ENCODE results near the gene STARD9. TPM values are rescaled to one million over a fixed set of nuclear protein-coding genes. Genes with fewer than 3 reads are reported as not detected.

The STARD9 gene
- total and polyA plus RNA-seq, 10 of the 15 experiments (the other 5 are each of a cell fraction or from before 2014, with no cell fraction given): 0.58 to 11.5 (median 6.1) TPM

- TF ChIP-seq PAX8 (IDR thresholded peaks at IDR 0.05) (no peak), CREB1 (IDR thresholded peaks at IDR 0.05; ENCODE audit: low read depth) (no peak), NKRF (conservative IDR thresholded peaks at IDR 0.05) (no peak), CHD1 (IDR thresholded peaks at IDR 0.05; ENCODE audit: low read depth, low read length) (no peak), CREM (IDR thresholded peaks at IDR 0.05; ENCODE audit: low read depth) (no peak), RUNX3 (IDR thresholded peaks at IDR 0.05; ENCODE audit: low read length) (no peak), IRF4 (IDR thresholded peaks at IDR 0.05; ENCODE audit: low read depth, low read length) (no peak), RAD21 (IDR thresholded peaks at IDR 0.05; ENCODE audit: insufficient read depth, low read depth, low read length) (no peak), KDM1A (IDR thresholded peaks at IDR 0.05; ENCODE audit: borderline replicate concordance) (no peak), CEBPB (IDR thresholded peaks at IDR 0.05; ENCODE audit: borderline replicate concordance in 1 of 2, low read depth in 2 of 2, low read length in 2 of 2) (no peak), LARP7 (IDR thresholded peaks at IDR 0.05) (no peak)
- TF ChIP-seq, protein P1, sequence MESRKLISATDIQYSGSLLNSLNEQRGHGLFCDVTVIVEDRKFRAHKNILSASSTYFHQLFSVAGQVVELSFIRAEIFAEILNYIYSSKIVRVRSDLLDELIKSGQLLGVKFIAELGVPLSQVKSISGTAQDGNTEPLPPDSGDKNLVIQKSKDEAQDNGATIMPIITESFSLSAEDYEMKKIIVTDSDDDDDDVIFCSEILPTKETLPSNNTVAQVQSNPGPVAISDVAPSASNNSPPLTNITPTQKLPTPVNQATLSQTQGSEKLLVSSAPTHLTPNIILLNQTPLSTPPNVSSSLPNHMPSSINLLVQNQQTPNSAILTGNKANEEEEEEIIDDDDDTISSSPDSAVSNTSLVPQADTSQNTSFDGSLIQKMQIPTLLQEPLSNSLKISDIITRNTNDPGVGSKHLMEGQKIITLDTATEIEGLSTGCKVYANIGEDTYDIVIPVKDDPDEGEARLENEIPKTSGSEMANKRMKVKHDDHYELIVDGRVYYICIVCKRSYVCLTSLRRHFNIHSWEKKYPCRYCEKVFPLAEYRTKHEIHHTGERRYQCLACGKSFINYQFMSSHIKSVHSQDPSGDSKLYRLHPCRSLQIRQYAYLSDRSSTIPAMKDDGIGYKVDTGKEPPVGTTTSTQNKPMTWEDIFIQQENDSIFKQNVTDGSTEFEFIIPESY (IDR thresholded peaks at IDR 0.05): no peak
- TF ChIP-seq, protein P2, sequence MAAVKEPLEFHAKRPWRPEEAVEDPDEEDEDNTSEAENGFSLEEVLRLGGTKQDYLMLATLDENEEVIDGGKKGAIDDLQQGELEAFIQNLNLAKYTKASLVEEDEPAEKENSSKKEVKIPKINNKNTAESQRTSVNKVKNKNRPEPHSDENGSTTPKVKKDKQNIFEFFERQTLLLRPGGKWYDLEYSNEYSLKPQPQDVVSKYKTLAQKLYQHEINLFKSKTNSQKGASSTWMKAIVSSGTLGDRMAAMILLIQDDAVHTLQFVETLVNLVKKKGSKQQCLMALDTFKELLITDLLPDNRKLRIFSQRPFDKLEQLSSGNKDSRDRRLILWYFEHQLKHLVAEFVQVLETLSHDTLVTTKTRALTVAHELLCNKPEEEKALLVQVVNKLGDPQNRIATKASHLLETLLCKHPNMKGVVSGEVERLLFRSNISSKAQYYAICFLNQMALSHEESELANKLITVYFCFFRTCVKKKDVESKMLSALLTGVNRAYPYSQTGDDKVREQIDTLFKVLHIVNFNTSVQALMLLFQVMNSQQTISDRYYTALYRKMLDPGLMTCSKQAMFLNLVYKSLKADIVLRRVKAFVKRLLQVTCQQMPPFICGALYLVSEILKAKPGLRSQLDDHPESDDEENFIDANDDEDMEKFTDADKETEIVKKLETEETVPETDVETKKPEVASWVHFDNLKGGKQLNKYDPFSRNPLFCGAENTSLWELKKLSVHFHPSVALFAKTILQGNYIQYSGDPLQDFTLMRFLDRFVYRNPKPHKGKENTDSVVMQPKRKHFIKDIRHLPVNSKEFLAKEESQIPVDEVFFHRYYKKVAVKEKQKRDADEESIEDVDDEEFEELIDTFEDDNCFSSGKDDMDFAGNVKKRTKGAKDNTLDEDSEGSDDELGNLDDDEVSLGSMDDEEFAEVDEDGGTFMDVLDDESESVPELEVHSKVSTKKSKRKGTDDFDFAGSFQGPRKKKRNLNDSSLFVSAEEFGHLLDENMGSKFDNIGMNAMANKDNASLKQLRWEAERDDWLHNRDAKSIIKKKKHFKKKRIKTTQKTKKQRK (IDR thresholded peaks at IDR 0.05; ENCODE audit: low read depth, low read length): no peak
- ATAC-seq (no peak), DNase-seq (ENCODE audit: low read depth, low spot score) (no peak), FAIRE-seq (no peak)
- ChIA-PET RAD21 (ENCODE audit: unreplicated experiment) (interaction anchor here (1.1 kb wide), 2 partner anchors 14 to 341 kb away, joined by 3 read pairs; no protein-coding TSS in a partner anchor), CTCF (interaction anchor here (0.6 to 0.9 kb wide), 2 partner anchors 15 to 29 kb away, joined by 3 read pairs; no protein-coding TSS in a partner anchor), POLR2A (interaction anchor here (0.7 to 4.6 kb wide), 4 partner anchors 9 to 68 kb away, joined by 4 to 38 read pairs (median 7); no protein-coding TSS in a partner anchor), SMC1A (ENCODE audit: uncharacterized antibody, unreplicated experiment) (interaction anchor here (1.0 to 7.6 kb wide), 8 partner anchors 11 to 86 kb away, joined by 3 to 53 read pairs (median 3); partner anchors contain the start of gene ZNF106)
- H3K79me2 ChIP-seq (ENCODE audit: control insufficient read depth, insufficient read depth, low read length): peaks cover 24% of the 10 kb centered on the region
- intact Hi-C loops (cut with micrococcal nuclease; ENCODE audit: unreplicated experiment): loop anchor here (5.0 kb wide), 1 partner anchor 76 kb away; no protein-coding TSS in a partner anchor
- H3K27ac ChIP-seq (ENCODE audit: control insufficient read depth, insufficient read depth): no peak overlapping the region
- H3K9me3 ChIP-seq (replicated peaks; ENCODE audit: control insufficient read depth, insufficient read depth, low read length): peaks cover 4% of the 10 kb centered on the region; the same call in 2 of the 3 replicates
- WGBS (ENCODE audit: insufficient coverage, insufficient replicate concordance, low lambda C conversion rate, missing lambda C conversion rate): 30% methylated on average over 1 of the region's 1 CpG
- H3K36me3 ChIP-seq (ENCODE audit: control insufficient read depth in 2 of 2, insufficient read depth in 2 of 2, low read length in 1 of 2): no peaks in the 10 kb centered on the region
- peak overlapping the region; percentile 97 for H3K4me2 ChIP-seq (ENCODE audit: control insufficient read depth, insufficient read depth)
- peak overlapping the region; percentile 76; the same call in 1 of the 2 replicates for H3K9ac ChIP-seq (ENCODE audit: control insufficient read depth, insufficient read depth, low read length)
- no peaks in the 10 kb centered on the region for H3K27me3 ChIP-seq (replicated peaks in 1 of 2; ENCODE audit: control insufficient read depth in 2 of 2, insufficient read depth in 2 of 2, low read length in 1 of 2)
- H2AFZ ChIP-seq (ENCODE audit: control insufficient read depth, low read depth, low read length): no peak overlapping the region
- peak overlapping the region; percentile 89 for H3K4me3 ChIP-seq
- in situ Hi-C loops (cut with MboI): no loop called here
- no peaks in the 10 kb centered on the region for H4K20me1 ChIP-seq (ENCODE audit: control insufficient read depth, insufficient read depth)
- peaks cover 24% of the 10 kb centered on the region for H3K4me1 ChIP-seq (ENCODE audit: control insufficient read depth, insufficient read depth, low read length)
- TSS peak; percentile 70 for BruUV-seq (replicated peaks)
Observed at GRCh38 chr15:42576776-42577175, 1.4 kb downstream of the STARD9 start.

All from GM12878 (cell line).